T-helper 2 cell treated with Interferon-gamma antibody and Interleukin-4, amounts not matched to agents 100 ng/mL and 5 ng/mL, for 36 hours (primary cell): ENCODE results near the gene HHAT. TPM values are rescaled to one million over a fixed set of nuclear protein-coding genes. Genes with fewer than 3 reads are reported as not detected.

ENCODE experiments used
- intact Hi-C: fragments of 100-400 bp; cut with micrococcal nuclease; formaldehyde crosslinking; loops from one replicate; pipeline ENCODE4 v1.15.1; 2023
- total RNA-seq: library from RNA; stranded (reverse); gene quantifications from 2 replicates; pipeline ENCODE4 v1.2.3, GENCODE V29; 2022

Gene HHAT
- total RNA-seq, 1 donor from 2014 or later = 0.73 TPM

DNA sequence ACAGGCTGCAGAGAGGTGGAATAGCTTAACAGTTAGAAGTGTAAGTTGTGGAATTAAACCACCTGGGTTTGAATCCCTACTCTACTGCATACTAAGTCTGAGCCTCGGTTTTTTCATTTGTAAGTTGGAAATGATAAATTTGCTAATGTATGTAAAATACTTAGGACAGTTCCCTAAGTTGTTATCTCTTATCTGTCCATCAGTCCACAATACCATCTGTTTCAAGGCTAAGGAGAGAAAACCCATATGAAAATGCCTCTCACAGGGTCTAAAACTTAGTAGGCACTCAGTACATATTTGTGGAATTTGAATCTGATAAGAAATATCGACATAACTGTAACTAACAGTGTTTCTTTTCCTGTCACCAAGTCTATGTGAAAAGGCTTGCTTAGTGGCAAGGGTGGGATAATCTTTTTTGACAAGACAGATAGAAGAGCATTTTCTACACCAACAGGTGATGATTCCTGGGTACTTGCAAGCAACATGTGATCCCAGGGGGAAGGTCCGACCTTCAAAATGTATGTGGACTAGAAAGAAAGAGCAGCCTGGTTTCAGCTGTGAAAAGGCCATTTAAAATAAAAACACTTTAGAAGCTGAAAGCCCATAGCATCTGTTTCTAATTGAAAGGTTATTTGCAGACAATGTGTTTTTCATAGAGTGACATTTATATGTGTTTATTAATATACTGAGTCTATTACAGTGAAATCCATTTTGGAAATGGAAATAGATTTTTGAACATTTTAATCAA lies 202.9 kb downstream of the HHAT start:
- intact Hi-C loops = no loop called here

GRCh38 chr1:210532223-210532598 lies 203.5 kb downstream of the HHAT start:
- intact Hi-C loops = no loop called here

- intact Hi-C loops = no loop called here
These were observed 207.1 kb downstream of the HHAT start for GRCh38 chr1:210535761-210536160.

DNA sequence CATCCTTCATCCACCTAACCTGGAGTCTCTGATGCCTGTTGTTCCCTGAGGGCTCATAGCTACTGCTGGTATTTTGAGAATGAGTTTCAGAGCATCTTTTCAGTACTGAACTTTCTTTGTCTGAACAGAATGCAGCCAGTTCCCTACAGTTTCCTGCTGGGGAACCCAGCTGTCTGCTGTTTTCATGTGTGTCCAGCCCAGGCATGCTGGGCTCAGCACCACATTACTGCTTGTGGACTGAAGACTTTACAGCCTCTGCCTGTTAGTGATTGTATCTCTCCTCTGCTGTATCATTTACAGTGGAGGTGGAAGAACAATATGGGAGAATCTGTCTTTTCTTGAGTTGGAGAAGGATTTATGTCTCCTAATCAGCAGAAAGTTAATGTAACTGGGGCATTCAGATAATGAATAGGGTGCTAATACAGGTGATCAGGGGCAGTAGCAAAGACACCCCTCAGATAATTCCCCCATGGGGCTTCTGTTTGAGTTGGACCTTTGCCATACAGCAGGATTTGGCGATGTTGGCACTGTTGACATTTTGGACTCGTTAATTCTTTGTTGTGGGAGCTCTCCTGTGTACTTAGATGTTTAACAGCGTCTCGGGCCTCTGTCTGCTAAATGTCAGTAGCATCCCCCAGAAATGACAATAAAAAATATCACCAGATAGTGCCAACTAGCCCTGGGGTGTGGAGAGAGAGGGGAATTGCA lies 207.7 kb downstream of the HHAT start:
- intact Hi-C loops = no loop called here

- intact Hi-C loops = no loop called here
These were observed 211.6 kb downstream of the HHAT start for GRCh38 chr1:210540288-210540687.

GRCh38 chr1:210541680-210542358 lies 213.1 kb downstream of the HHAT start:
- intact Hi-C loops = no loop called here

DNA sequence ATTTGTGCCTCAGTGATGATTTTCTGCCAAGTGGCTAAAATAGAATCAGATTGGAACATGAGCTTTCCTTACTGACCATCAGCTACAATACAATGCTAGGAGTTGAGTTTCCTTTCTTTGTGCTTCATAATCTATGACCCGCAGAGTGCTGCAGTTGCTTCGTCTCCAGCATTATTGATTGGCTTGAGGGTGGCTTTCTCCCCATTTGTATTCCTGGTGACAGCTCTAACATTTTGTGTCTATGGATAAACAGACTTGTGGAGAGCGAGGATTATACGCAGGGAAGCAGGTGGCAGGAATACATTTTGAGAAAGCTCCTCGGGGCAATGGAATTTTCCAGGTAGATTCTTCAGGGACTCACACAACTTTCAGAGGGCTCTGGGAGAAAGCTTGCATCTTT lies 223.2 kb downstream of the HHAT start:
- intact Hi-C loops = no loop called here

GRCh38 chr1:210553711-210554110 lies 225.0 kb downstream of the HHAT start:
- intact Hi-C loops = no loop called here

DNA sequence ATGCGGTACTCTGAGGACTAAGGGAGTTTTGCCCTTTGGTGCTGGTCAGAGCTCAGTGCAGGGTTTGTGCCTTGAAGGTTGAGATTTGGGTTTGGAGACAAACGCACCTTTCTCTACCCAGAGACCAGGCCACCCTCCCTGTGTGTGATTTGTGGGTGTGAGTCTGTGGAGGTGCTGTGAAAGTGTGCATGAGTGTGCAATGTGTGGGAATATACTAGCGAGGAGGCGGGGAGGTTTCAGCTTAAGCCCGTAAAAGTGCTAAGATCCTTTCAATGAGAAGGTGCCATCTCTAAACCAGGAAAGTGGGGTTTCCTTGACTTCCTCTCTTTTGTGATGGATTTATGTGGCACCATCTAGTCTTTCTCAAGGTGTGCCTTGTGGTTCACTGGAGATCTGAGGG lies 225.7 kb downstream of the HHAT start:
- intact Hi-C loops = no loop called here

- intact Hi-C loops = no loop called here
These were observed 227.8 kb downstream of the HHAT start for GRCh38 chr1:210556475-210556874.

GRCh38 chr1:210557426-210558077 lies 228.8 kb downstream of the HHAT start:
- intact Hi-C loops = no loop called here

GRCh38 chr1:210558302-210558701 lies 229.6 kb downstream of the HHAT start:
- intact Hi-C loops = no loop called here

DNA sequence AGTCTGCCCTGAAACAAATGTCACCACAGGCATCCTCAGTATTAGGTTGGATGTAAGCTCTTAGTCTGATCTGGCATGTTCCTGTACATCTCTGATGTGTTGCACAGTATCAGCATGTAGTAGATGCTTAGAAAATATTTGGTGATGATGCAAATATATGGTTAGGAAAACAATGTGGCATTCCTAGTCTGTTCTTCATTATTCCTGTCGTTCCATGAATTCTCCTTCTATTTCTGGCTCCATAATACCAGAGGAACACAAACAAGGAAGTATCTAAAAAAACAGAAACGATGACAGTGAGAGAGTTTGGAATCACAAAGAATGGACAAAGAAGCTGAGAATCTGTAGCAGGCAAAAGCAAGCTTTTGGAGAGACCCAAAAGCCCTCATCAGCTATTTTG lies 236.6 kb downstream of the HHAT start:
- intact Hi-C loops = no loop called here

GRCh38 chr1:210568631-210569030 lies 239.9 kb downstream of the HHAT start:
- intact Hi-C loops = no loop called here

- intact Hi-C loops = no loop called here
These were observed 241.4 kb downstream of the HHAT start for GRCh38 chr1:210570116-210570515.

- intact Hi-C loops = no loop called here
These were observed 242.9 kb downstream of the HHAT start for GRCh38 chr1:210571356-210572284.

DNA sequence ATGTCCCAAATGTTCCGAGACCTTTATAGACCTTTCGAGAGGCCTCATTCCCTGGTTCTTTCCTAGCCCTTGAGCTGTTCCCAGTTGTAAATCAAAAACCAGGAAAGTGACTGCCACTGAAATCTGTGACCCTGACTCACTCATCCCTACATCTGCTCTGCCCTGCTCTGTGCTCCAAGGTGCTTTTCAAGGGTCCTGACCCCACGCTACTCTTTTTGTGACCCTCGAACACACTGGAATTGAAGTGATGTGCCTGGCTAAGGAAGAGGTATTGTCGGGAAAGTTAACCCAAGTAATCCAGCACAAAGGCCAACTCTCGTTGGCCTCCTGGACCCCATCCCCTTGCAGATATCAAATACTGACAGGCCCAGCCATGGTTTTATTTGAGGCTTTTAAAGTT lies 244.4 kb downstream of the HHAT start:
- intact Hi-C loops = no loop called here

DNA sequence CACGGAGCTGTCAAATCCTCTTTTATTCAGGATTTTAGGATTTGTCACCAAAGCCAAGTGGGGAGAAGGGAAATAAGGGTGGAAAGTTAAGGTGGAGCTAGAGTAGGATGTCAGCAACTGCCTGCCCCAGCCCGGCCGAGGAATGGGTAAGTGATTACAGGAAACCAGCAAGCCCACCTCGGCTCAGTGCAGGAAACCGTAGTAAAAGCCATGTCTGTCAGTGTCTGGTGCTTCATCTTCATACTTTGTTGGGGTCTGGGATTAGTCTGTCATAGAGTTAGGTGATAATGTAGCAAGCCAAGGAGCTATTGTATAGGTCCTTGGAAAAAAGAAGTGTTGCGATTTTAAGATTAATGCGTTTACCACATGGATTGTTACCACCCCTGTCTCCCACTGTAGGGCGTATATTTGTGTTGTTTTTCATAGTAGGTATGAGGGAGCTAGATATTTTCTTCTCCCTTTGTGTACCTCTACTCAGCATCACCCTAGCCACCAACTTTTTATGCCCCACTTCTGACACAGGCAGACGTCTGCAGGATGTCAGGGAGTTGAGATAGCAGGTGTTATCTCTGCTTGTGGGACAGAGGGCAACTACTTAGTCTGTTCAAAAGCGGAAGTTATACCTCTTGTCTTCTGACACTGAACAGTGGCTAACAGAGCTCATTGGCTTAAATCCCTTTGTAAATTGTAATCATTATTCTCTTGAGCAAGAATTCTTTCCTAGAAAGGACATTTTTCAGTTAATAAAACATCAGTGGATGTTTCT lies 253.7 kb downstream of the HHAT start:
- intact Hi-C loops = loop anchor here (10.0 kb wide), 1 partner anchor 1072 kb away; no protein-coding TSS in a partner anchor

DNA sequence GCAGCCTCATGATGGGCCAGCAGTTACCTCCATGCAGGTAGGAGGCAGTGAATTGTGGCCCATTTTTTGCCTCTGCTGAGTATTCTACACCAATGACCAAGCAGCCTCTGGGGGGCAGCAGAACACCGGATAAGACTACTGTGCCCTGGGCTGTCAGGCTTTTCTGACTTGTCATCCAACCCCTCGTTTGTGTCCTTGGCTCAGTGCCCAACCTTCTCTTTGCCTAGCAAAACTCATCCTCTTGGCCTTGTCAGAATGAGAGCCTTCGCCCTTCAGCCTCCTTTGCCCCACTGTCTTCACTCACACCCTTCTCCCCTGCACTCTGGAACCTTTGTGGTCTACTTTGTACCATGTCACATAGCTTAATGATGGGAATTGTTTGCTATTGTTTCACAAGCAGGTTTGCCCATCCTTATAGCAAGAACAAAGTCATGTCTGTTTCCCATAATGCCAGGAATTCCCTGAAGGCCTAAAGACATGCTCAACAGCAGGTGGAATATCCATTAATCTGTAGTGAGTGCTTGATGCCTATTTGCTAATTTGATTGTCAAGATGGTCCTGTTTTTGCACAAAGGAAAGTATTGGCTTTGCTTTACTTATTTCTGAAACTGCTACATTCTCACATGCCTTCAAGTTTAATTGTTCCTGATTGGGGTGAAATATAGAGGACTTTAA lies 255.9 kb downstream of the HHAT start:
- intact Hi-C loops = loop anchor here (1.0 to 10.0 kb wide), 4 partner anchors 177 to 1070 kb away; partner anchors contain the start of gene KCNH1
